ENCODE results near the gene ANK3. TPM values are rescaled to one million over a fixed set of nuclear protein-coding genes. Genes with fewer than 3 reads are reported as not detected.
"Not testable (repeated sequence)": the region's sequence is repeated elsewhere in the genome, so short reads cannot be mapped to it uniquely, and the experiment has no call there.

ANK3 gene
- total RNA-seq, 1 experiment from 2014 or later: 4.1 TPM

- DNase-seq (ENCODE audit: low read depth): no peak
Measured at GRCh38 chr10:60309371-60309770, 80.3 kb downstream of the ANK3 start.

DNA sequence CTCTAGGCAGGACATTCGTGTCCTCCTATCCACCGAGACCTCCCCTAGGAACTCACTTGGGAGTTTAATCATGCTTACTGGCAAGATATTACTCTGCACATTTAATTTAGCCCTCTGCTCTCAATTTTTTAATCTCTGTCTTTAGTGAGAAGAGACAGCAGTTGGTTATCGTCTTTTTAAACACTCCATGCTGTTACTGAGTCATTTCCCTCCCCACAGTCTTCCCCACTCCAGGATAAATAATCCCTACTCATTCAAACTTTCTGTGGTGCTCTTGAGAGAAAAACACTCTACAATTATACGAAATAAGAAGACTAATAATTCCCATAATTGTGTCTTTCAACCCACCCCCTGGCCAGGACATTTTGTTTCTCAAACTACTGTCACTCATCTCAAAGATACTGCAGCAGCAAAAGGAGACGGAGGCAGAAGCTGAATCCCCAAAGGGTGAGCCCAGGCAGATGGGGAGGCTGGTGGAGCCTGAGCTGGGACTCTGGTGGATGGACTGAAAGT lies 84.2 kb downstream of the ANK3 start:
- no peak for DNase-seq (ENCODE audit: low read depth)

GRCh38 chr10:60304829-60305379 lies 84.8 kb downstream of the ANK3 start:
- no peak for DNase-seq (ENCODE audit: low read depth)

- DNase-seq (ENCODE audit: low read depth): no peak
Measured at GRCh38 chr10:60303778-60304177, 85.9 kb downstream of the ANK3 start.

GRCh38 chr10:60299961-60300883 lies 89.5 kb downstream of the ANK3 start:
- peak; percentile 70 for DNase-seq (ENCODE audit: low read depth)

DNA sequence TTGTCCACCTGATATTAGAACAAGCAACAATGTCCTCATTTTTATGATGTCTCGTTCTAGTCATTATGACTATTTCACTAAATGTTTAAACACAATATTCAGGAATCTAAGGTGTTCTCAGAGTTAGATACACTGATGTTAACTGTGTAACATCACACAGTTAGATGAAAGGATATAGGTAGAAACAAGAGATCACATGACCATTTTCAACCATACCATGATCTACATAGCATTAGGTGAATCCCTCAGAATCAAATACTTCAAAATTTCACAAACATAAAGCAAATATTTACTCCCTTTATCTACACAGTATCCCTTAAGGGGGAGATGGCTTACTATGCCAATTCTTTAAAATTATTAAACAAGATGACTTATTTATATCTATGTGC lies 90.3 kb downstream of the ANK3 start:
- DNase-seq (ENCODE audit: low read depth): no peak

DNA sequence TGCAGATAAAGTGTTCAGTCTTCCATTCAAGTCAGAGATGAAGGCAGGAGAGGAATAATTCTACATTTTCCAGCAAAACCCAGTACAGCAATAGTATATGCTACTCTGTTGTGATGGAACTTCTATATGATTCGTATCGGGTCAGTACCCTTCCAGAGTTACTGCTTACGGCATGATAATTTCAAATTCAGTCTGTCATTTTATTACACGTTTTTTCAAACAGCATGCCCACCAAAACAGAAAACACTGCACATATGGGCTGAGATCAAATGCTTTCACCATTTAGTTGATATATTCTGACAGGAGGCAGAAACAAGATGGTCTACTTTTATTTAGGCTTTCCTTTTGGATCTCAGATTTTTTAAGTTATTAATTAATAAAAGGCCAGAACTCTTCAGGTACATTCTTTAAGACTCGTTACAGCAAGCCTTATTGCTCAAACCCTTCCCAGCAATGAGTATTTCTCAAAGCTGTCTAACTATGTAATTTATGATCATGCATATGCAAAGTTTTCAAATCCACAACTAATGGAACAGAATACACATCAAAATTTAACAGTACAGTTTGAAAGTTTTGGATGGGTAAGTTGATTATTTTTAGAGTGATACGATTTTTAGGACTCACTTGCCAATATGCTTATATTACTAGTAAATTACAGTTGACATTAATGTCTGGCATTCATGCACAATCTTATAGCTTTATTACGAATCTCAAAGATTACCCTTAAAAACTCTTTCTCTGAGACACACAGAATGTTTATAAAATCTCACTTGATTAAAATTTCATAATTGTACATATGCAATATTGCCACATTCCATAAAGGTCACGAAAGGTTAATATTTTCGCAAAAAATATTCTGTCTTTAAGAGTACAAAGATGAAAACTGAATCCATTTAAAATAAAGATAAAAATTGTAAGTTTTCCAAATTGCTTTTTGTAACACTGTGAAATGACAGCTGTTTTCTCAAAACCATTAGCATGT lies 91.0 kb downstream of the ANK3 start:
- DNase-seq (ENCODE audit: low read depth): no peak

- no peak for DNase-seq (ENCODE audit: low read depth)
Measured at GRCh38 chr10:60296073-60296472, 93.6 kb downstream of the ANK3 start.

DNA sequence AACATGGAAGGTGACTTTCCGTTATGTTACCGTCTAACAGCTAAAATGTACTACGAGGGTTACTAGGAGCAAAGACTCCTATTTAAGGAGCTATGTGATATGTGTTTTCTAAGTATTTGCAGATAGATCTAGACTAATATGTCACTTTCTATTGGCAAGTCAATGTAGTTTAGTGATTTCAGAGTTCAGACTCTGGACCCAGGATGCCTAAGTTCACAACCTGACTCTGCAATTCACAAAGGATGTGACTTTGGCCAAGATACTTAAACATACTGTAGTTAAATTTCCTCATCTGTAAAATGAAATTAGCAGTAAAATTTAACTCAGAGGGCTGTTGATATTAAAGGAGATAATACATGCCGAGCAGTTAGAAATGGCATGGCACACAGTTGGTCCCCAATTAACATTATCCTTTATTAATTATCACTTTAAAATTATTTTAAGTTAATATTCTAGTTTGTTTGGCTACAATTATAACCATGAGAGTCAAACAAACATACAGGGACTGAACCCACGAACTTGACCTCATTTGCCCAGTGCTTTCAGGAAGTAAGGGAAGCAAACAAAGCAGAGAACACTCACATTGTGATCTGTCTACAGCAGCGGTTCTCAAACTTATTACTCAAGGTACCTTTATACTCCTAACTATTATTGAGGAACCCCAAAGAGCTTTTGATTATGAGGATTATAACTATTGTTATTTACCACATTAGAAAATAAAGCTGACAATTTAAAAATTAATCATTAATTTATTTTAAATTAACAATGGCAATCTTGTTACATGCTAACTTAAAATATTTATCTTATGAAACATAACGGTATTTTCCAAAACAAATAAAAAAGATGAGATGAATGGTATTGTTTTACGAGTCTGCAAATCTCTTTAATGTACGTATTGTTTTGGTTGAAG lies 94.4 kb downstream of the ANK3 start:
- no peak for DNase-seq (ENCODE audit: low read depth)

- DNase-seq (ENCODE audit: low read depth): no peak
Measured at GRCh38 chr10:60293581-60294175, 96.0 kb downstream of the ANK3 start.

DNA sequence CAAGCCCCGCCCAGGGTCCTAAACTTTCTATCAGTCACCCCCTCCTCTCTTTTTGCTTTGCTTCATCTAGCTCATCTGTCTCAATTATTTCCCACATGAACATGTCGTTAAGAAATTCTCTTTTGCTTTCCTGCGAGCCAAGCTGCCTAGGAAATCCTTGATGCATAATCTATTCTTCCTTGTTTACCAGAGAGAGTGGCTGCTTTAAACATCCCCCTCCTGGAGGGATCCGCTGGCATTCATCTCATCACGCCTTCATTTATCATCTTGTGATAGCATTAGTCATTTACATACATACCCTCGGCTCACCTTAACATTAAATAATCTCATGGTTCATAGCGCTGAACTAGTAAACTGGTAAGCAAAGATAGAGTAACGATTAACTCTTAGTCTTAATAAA lies 96.7 kb downstream of the ANK3 start:
- DNase-seq (ENCODE audit: low read depth): no peak

- not testable (repeated sequence) for DNase-seq (ENCODE audit: low read depth)
Measured at GRCh38 chr10:60292536-60292935, 97.1 kb downstream of the ANK3 start.

- DNase-seq (ENCODE audit: low read depth): no peak
Measured at GRCh38 chr10:60291344-60291930, 98.2 kb downstream of the ANK3 start.

- DNase-seq (ENCODE audit: low read depth): no peak
Measured at GRCh38 chr10:60290558-60290957, 99.1 kb downstream of the ANK3 start.

GRCh38 chr10:60289800-60290199 lies 99.9 kb downstream of the ANK3 start:
- no peak for DNase-seq (ENCODE audit: low read depth)

- no peak for DNase-seq (ENCODE audit: low read depth)
Measured at GRCh38 chr10:60288256-60288655, 101.4 kb downstream of the ANK3 start.

- peak; percentile 70 for DNase-seq (ENCODE audit: low read depth)
Measured at GRCh38 chr10:60286559-60286958, 103.1 kb downstream of the ANK3 start.

- DNase-seq (ENCODE audit: low read depth): no peak
Measured at GRCh38 chr10:60283397-60283796, 106.3 kb downstream of the ANK3 start.

- DNase-seq (ENCODE audit: low read depth): peak; percentile 81
Measured at GRCh38 chr10:60282771-60283353, 106.8 kb downstream of the ANK3 start.
